GM21576 (cell line): ENCODE results near the gene MFRP.

Source experiments
- ATAC-seq: cut with Tn5 transposase; IDR thresholded peaks from one replicate; pipeline ENCODE4 v1.9.1; 2021; ENCODE audit warnings: mild to moderate bottlenecking, moderate library complexity; ENCODE audit not compliant: unreplicated experiment

MFRP gene

DNA sequence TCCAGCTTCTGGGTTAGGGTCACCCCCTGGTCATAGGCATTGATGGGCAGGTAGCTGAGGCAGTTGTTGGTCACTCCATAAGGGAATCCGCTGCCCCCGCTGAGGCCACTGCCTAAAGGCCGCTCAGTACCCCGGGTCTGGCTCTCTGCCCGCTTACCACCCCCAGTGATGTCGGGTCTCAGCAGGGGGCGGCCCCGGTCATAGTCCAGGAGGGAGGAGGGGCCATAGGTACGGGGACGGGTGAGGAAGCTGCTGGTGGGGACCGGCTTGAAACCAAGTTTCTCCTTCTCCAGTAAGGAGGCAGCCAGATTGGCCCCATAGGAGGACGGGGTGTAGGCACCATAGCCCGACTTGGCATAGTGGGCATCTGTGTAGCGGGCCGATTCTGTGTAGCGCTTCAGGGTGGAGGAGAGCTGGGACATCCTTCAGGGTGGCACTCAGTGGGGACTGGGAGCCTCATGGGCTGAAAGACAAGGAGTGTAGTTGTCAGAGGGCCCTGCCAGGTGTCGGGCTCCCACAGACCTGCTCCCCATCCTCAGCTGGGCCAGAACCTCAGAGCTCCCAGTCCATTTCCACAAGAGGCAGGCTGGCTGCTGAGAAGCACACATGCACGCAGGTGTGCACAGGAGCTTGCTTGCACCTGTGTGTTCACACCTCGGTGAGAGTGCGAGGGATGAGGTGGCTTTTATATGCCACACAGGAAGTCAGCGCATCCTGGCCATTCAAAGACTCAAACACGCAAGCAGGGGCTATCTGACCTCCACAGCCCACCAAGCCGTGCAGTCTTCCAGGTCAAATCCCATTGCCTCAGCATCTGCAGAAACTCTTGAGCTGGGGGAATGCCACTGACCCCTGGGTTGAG is 26.8 kb upstream of the MFRP start:
- ATAC-seq = no peak

DNA sequence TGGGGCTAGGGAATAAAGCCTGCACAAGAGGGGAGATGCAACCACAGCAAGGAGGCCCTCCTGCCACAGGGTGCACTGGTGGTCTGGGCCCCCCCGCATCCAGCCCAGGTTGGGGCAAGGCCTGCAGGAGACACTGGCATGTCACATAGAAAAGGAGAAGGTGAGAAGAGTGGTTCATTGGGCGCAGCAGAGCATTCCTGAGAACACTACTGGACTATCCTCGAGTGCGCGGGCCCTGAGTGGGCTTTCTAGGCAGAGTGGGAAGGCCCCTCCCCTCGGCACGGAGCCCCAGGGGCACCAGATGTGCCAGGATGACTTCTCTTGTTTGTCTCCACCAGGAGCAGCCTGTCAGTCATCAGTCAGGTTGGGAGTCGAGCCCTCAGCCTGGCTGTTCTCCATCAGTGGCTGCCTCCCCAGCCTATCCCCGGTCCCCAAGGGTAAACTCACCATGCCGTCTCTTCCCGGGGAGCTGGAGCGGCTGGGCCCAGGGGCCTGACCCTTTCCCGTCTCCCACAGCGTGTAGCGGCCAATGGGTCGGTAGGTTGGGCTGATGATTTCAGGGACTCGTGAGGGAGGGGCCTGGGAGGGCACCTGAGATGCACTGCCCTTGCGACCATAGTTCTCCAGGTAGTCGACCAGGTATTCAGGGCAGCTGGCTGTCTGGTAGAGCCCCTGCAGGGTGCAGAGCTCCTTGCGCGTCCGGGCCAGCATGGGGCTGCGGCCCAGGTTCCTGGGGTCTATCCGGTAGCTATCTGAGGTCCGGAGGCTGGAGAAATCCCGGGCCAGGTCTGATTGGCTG is 26.0 kb upstream of the MFRP start:
- no peak for ATAC-seq

DNA sequence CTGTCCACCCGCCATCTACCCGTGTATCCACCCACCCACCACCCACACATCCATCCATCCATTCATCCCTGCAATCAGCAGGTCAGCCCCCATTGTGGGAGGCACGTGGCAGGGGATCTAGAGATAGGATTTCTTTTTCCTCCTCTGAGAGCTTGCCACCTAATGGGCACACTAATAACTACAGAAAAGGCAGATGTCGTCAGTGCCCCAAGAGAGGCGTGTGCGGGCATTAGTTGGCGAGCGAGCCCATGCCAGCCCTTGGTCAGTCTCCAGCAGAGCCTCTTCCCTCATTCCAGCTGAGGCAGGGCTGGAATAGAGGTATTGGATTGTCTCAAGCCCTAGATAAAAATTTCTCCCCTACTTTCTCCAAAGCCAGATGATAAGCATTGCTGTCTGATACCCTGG is 25.3 kb upstream of the MFRP start:
- no peak for ATAC-seq

DNA sequence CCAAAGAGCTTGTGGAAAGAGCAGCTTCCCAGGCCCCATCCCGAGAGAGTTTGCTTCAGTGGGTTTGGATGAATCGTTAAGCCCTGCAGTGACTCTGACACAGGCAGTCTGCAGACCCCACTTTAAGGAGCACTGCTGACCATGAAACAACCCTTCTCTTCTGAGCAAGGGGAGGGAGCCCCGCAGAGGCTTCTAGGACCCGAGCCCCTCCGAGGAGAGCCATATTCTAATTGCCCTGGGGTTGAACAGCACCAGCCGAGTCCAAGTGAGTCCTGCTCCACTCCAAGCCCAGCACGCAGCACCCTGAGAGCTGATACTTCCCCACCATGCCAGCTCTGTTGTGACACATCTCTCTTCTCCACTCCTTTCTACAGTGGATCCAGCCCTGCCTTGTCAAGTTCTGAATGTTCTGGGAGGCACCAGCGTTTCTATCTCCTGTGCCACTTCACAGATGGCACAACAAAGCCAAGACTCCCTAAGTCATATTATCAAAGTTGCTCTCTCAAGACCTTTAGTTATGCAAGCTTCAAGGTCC is 24.6 kb upstream of the MFRP start:
- ATAC-seq = no peak

DNA sequence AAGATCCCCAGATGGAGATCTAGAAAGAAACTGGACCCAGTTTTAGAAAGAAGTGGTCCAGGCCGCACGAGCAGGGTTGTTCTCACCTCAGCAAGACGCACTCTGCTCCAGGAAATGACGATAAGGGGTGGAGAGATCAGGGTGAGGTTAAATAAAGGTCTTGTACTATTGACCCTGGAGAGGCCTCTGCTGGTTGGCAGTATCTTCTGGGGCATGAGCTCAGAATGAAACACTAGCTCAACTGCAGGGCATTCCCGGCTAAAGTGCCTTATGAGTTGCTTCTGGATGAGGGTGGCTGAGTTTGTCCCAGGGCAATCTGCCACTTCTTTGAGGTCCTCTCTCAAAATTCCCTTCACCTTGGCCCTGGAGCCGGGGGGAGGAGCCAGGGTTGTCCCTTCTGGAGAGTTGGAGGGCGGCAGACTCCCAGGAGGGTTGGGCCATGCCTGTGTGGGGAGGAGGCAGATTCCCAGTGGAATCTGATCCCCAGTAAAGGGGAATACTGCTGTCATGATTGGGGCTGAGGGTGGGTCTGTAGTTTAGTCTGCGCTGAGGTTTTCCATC is 24.1 kb upstream of the MFRP start:
- ATAC-seq = no peak

DNA sequence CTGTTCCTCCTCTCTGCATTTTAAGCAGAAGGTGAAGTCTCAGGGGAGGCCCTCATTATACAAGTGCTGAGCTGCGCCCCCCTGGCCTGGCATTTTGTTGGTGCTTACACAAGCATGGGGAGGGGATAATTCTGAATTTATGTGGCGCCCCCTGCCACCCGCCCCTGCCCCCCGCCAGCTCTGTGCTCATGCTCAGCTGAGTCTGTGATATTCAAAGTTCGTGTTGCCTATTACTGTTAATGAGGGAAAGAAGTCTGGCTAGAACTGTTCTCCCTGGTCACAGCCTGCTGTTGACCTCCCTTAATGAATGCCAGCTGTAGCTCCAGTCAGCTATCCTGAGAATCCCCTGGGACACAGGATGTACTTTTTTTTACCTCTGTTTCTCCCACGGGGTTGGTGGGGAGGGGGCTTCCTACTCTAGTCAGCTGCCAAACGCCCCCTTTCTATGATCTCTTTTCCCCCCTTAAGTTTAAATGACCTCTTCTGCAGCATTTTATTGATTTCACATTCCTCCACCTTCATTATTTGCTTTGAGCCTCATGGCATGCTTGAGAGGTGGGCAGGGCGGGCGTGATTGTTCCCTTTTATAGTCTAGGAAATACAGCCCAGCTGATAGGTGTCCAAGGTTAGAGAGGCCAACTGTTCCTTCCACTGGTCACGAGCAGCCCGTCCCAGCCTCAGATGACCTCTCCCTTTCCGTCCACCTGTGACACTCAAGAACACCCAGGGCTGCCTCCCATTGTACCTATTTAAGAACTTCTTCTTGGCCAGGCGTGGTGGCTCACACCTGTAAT is 22.8 kb upstream of the MFRP start:
- ATAC-seq = no peak

DNA sequence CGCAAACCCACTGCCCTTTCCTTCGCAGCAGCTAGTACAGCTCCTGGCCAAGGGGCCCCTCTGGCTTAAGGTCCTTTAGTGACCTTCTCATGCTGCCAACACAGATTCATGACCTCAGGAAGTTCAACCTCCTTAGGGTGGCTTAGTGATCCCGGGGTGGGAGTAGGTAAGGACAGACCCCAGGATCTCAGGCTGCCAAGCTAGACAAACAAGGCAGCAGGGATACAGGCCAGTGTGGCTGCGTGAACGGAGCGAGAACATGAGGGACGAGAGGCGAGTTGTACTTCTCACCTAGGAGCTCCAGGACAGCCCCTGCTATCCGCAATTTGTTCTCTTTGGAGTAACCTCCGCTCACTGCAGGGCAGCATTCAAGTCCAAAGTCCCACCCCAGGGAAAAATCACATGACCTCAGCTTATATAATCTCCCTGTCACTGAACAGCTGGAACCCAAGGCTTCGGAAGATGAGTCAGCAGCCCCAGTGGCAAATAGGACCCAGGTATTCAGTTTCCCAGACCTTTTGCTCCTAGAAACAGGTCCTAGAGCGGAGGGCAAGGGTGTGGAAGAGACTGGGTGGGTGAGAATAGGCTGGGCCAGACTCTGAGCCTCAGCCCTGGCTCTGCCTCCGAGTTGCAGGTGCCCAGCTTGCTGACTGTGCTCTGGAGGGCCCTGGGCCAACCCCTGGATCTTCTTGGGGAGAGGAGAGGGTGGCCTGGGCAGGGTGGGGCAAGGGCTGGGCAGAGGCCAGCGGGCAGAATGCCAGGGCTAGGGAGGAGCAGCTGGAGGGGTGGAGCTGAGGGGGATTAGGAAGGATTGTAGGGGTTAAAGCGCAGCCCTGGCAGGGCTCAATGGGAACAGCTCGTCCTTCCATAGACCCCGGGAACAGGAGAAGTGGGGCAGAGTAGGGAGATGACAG is 21.9 kb upstream of the MFRP start:
- no peak for ATAC-seq

DNA sequence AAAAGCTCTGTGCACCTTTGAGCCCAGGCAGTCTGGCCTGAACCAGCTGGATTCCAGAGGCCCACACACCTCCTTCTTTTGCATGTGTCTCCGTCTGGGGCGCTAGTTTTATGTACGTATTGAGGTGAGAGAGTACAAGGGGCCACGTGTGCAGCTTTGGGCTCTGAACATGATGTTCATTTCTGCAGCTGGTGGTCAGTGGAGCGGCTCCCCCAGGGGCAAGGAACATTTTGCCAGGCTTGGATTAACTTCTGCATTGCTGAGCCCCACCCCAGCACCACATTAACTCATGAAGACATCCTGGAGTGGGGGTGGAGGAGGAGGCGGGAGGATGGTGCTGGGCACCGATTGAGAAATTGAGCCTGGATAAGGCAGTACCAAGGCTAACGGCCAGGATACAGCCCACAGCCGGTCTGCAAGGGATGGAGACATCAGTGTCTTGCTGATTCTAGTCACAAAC is 21.2 kb upstream of the MFRP start:
- no peak for ATAC-seq

DNA sequence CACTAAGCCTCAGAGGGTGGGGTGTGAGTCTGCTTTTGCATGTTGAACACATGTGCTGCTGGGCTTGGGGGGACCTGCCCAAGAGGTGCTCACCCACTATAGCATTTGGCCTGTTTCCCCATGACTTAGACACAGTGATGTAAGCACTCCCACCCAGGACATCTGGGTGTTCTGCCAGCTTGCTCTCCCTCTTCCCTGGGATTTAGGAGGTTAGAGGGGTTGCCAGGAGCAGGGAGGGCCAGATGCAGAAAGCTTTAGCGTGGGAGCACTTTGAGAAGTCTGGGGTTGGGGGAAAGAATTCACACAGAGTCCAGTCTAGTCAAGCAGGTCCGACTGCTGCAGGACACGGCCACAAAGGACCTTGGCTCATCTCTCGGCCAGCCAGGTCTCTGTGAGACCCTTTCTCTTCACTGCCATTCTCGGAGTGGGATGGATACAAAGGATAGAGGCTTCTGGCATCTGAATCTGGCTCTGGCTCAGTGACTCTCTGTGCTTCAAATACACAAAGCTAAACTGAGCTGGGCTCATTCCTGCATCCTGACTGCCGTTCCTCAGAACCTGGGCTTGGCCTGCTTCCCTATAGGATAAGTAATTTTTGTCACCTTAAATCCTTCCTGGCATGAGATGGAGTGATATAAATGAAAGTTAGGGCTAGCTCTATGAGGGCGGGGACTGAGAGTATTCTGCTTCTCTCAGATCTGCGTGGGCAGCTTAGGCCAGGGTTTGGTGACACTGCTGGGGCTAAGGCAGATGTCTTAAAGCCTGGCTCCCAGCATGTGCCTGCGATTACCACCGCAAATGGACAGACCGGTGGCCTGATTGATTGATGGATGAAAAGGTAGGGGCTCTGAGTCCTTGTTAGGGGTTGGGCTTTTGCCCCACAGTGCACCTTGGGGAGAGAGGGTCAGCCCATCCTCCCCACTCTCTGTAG is 20.4 kb upstream of the MFRP start:
- ATAC-seq = no peak

DNA sequence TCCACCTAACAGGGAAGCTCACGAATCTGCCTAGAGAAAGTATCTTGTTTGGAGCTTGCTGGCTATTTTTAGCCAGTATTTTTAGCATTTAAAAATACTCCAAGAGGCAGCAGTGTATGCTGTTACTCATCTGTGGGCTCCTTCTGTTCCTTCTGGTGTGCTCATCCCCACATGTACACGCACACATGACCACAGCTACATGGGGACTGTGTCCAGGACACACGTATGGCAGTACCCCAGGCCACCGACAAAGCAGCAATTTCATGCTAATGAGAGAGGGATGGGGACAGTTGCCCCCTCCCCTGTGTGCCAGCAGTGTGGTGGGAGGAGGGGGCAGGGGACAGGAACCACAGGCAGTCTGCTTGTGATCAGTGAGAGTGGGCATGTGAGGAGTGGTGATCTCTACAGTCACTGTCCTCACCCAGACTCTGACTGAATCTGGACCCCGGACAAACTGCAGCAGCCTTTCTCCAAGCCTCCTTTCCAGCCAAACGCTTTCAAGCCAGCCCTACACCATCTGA is 18.6 kb upstream of the MFRP start:
- ATAC-seq = no peak

DNA sequence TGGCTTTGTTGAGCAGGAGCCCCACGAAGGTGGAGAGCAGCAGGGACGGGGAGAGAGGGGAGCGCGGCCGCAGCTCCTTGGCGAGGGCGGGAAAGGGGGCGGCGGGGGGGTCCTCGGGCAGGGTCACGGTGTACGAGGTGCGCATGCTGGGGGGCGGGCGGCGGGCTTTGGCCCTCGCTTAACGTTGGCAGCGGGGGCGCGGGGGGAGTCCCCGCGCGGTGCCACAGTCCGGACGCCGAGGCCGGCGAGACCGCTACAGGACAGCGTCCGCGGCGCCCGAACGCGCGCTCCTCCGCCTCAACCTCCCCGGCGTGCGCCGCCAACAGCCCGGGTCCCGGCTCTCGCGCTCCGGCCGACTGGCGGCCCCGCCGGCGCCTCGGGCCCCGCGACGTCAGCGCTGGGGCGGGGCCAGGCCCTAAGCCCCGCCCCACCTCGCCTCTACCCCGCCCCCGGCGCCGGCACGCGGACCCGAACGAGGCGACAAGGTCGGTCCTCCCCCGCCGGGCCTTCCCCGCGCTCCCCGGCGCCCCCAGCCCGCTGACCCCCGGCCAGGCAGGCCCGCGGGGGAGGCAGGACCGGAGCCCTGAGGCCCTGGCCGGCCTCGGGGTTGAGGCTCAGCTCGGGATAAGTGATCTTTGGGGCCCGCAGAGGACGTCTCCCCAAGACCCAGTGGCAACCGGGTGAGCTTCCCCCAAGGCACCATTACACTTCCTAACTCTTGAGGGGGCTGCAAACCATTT is 17.5 kb upstream of the MFRP start:
- no peak for ATAC-seq

DNA sequence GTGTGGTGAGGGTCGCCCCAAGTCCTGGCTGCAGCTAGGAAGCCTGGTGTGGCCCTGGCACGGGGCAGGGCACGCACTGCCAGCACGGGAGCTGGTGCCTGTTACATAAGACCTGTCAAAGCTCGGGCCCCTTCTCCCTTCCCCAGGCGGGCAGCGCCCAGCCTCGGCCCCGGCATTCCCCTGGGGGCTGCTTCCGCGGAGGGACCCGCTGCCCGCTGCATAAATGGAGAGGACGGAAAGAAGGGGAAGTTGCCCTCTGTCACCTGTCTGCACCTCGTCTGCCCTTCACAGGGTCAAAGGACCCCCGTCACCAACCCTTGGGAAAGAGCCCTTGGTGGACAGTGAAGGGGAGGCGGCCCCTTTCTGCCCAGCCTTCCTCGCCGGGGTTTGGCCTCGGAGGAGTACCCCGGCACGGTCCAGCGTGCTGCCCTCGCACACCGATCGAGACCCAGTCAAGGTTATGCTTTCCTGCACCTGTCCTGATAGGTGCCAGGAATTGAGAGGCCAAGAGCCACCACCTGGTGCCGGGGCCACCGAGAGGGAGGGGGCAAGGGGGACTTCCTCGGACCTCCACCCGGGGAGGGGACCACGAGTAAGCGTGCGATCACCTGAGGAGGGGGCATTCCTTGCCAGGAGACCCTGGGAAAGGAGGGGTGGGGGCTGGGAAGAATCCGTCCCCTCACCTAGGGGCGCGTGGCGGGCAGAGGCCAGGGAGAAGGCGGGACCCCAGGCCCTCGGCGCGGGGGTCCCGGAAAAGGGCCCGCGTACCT is 16.8 kb upstream of the MFRP start:
- no peak for ATAC-seq

DNA sequence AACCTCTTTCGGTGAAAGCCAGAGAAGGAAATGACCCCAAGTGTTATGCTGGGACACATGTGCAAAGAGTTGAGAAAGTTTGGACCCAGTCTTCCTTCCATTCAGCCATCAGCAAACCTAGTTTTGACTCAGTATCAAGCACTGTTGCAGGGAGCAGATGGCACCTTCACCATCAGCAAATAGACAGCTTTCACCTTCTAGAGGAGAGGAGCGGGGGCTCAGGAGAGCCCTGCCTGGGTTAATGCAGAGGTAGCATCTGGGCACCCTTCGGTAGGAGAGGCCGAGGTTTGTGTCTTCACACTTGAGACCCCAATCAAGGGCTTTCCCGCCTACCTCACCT is 16.2 kb upstream of the MFRP start:
- ATAC-seq = no peak

DNA sequence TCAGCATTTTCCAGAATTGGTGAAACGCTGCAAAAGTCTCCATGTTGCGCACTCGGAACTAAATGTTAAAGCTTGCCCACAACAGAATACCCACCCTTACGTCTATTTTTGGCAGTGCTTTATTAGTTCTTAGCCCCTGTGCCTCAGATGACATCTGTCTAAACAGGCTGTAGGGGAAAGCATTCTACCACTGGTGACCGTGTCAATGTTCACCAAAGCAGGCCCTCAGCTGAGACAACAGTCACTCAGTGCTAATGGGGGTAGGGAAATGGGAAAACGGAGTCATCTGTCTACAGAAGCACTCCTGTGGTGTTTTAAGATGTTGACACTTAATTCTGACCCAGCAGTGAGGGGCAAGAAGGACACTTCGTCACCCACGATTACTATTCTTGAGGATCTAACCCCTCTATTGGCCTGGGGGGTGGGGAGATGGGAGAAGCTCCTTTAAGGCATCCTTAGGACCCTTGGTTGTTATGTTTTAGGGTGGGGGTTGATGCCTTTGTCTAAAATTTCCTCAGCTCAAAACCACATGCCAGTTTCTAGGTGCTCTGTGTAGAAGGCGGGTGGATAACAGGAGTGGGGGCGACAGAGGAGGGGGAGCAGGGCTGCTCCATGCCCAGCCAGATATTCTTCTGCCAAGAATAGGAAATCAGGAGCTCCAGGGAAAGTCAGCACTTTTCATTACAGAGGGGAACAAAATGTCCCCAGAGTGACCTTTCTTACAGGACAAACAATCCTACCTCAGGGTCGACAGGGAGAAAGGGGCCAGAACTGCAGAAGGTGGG is 15.6 kb upstream of the MFRP start:
- no peak for ATAC-seq

DNA sequence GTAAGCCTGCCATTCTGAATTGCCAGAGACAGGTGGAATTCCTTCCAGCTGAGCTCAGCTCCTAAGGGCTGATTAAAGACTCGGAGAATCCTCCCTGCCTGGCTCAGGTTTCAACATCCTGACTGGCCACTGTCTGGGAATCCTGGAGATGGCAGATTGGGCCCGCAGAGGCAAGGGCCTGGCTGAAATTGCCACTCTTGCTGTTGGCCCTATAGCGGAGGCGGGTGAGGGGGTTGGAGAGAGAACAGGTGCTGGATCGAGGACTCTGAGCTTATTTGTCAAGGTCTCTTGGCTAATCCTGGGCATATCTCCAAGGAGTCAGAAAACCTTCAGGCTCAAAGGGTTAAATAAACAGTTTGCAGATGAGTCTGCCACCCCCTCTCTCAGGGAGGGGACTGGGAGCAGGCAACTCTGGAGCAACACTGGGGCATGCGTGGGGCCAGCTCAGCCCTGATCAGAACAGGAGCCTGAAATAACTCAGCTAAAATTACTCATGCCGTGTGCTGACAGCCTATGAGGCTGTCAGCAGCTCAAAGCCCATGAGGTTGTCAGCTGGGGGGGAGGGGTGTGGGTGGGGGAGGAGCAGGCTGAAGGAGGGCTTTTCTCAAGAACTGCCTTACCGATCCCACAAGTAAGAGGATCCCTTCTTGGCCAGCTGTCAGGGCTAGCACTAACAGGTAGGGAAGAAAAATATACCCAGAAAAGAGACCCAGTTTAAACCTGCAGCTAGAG is 14.7 kb upstream of the MFRP start:
- ATAC-seq = no peak
